Breast epithelium (tissue), 4 donors: ENCODE results near the gene DUSP8. TPM values are rescaled to one million over a fixed set of nuclear protein-coding genes. Genes with fewer than 3 reads are reported as not detected.
"Not testable (repeated sequence)": the region's sequence is repeated elsewhere in the genome, so short reads cannot be mapped to it uniquely, and the experiment has no call there.

ENCODE experiments used
- DNase-seq, 2 donors: peaks; one replicate each; pipeline ENCODE4 v3.0.0-alpha.2; 2019; ENCODE audit warnings: low spot score in 2 of 2
- H3K27ac ChIP-seq, 2 donors: fragments of 200-600 bp; sonication (generic) in 1 of 2; one replicate each; pipeline ENCODE4 v1.5.1; 2016 to 2019; ENCODE audit warnings: mild to moderate bottlenecking in 1 of 2
- H3K27me3 ChIP-seq, 2 donors: fragments of 200-600 bp; sonication (generic) in 1 of 2; one replicate each; pipeline versions ENCODE4 v1.5.1 to v1.6.0; 2017 to 2019; ENCODE audit warnings: control low read depth in 1 of 2, mild to moderate bottlenecking in 1 of 2
- H3K36me3 ChIP-seq: fragments of 200-600 bp; one replicate; pipeline ENCODE4 v1.5.1; 2019
- H3K4me1 ChIP-seq, 2 donors: fragments of 200-600 bp; sonication (generic); one replicate each; pipeline ENCODE4 v1.5.1; 2016 to 2019; ENCODE audit warnings: control low read depth in 1 of 2
- H3K4me3 ChIP-seq, 3 donors: fragments of 200-600 bp; sonication (generic); 1 replicate in 2 of 3; 2 replicates in 1 of 3; pipeline ENCODE4 v1.5.1; 2016 to 2019; ENCODE audit warnings: mild to moderate bottlenecking in 3 of 3, moderate library complexity in 2 of 3
- H3K9me3 ChIP-seq, 2 donors: fragments of 200-600 bp; sonication (generic) in 1 of 2; one replicate each; pipeline ENCODE4 v1.5.1; 2016 to 2019; ENCODE audit warnings: control low read depth in 1 of 2
- POLR2A ChIP-seq: fragments of 450-650 bp; IDR thresholded peaks from one replicate; pipeline ENCODE4 v1.6.1; 2016; ENCODE audit warnings: antibody characterized with exemption, mild to moderate bottlenecking, moderate library complexity
- POLR2AphosphoS5 ChIP-seq, 3 donors: sonication (generic); formaldehyde crosslinking; IDR thresholded peaks; one replicate each; pipeline ENCODE4 v1.6.1; 2017; ENCODE audit warnings: antibody characterized with exemption in 3 of 3
- intact Hi-C: fragments of 100-400 bp; cut with DNase I; formaldehyde crosslinking; loops from one replicate; pipeline ENCODE4 v1.15.1; 2023; ENCODE audit warnings: low total_unique reads
- total RNA-seq, 3 donors: library from RNA; depleted of rRNA; stranded (reverse); fragments of >200 nt; gene quantifications; one replicate each; pipeline ENCODE4 v1.1.0, GENCODE V29; 2016
- TF ChIP-seq, protein P1 (sequence below), 3 donors: fragments of 450-650 bp; IDR thresholded peaks; one replicate each; pipeline ENCODE4 v1.5.1; 2016 to 2017; ENCODE audit warnings: antibody characterized with exemption in 3 of 3, mild to moderate bottlenecking in 3 of 3, moderate library complexity in 3 of 3

DUSP8 gene
- total RNA-seq, 3 donors from 2014 or later, result 0.80 to 2.9 (median 1.6) TPM

DNA sequence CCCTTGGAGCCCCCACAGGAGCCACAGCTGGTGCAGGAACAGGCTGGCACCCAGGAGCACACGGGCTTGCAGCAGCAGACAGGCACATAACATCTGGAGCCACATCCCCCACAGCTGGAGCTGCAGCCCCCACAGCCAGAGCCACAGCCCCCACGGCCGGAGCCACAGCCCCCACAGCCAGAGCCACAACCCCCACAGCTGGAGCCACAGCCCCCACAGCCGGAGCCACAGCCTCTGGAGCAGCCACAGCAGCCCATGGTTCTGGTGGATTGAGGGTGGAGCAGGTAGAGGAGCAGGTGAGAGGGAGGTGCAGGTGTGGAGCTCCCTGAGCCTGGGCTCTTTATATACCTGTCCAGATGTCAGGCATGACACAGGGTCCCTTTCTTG lies 25.9 kb upstream of the DUSP8 start, which contains the start of gene KRTAP5-2:
Gene KRTAP5-2 (minus strand): TSS at position 301 of the 387 bp plus-strand sequence. CDS start 44 bp downstream, at position 257.
- intact Hi-C loops, result no loop called here
- Histone ChIP-seq H3K4me1 (no peaks in the 10 kb centered on the region), H3K4me3 (no peak within 1 kb of the TSS), H3K27me3 (no peaks in the 10 kb centered on the region), H3K27ac (no peak within 1 kb of the TSS), H3K9me3 (no peaks in the 10 kb centered on the region), H3K36me3 (no peaks in the 10 kb centered on the region)
- no peak for DNase-seq
- TF ChIP-seq, protein P1, sequence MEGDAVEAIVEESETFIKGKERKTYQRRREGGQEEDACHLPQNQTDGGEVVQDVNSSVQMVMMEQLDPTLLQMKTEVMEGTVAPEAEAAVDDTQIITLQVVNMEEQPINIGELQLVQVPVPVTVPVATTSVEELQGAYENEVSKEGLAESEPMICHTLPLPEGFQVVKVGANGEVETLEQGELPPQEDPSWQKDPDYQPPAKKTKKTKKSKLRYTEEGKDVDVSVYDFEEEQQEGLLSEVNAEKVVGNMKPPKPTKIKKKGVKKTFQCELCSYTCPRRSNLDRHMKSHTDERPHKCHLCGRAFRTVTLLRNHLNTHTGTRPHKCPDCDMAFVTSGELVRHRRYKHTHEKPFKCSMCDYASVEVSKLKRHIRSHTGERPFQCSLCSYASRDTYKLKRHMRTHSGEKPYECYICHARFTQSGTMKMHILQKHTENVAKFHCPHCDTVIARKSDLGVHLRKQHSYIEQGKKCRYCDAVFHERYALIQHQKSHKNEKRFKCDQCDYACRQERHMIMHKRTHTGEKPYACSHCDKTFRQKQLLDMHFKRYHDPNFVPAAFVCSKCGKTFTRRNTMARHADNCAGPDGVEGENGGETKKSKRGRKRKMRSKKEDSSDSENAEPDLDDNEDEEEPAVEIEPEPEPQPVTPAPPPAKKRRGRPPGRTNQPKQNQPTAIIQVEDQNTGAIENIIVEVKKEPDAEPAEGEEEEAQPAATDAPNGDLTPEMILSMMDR (IDR thresholded peaks at IDR 0.05), result no peak
- TF ChIP-seq POLR2A (no peak), POLR2AphosphoS5 (IDR thresholded peaks at IDR 0.05) (no peak)

DNA sequence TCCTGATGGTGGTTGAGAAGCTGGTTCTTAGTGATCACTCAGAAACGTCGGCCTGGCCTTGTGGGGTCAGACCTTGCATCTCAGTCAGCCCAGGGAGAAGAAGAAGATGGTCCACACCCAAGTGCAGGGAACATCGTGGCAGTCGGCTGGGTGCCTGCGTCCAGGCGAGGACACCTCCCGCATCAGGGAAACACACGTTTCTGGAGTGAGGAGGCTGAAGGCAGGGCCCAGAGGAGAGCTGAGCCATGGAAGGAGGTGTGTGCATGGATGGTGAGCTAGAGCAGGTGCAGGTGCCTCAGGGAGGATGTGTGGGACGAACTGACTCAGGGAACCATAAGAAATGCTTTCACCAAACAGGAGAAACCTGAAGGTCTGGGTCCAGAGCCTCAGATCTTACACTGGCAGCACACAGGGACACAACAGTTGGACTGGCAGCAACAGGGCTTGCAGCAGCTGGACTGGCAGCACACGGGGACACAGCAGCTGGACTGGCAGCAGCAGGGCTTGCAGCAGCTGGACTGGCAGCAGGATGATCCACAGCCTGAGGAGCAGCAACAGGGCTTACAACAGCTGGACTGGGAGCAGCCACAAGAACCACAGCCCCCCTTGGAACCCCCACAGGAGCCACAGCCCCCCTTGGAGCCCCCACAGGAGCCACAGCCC lies 25.4 kb upstream of the DUSP8 start:
- Histone ChIP-seq H3K9me3 (no peaks in the 10 kb centered on the region), H3K4me1 (no peaks in the 10 kb centered on the region), H3K27me3 (no peaks in the 10 kb centered on the region), H3K27ac (no peak overlapping the region), H3K4me3 (no peak overlapping the region), H3K36me3 (no peaks in the 10 kb centered on the region)
- DNase-seq, result no peak
- TF ChIP-seq, protein P1 (IDR thresholded peaks at IDR 0.05), result no peak
- TF ChIP-seq POLR2AphosphoS5 (IDR thresholded peaks at IDR 0.05) (no peak), POLR2A (no peak)
- intact Hi-C loops, result no loop called here

DNA sequence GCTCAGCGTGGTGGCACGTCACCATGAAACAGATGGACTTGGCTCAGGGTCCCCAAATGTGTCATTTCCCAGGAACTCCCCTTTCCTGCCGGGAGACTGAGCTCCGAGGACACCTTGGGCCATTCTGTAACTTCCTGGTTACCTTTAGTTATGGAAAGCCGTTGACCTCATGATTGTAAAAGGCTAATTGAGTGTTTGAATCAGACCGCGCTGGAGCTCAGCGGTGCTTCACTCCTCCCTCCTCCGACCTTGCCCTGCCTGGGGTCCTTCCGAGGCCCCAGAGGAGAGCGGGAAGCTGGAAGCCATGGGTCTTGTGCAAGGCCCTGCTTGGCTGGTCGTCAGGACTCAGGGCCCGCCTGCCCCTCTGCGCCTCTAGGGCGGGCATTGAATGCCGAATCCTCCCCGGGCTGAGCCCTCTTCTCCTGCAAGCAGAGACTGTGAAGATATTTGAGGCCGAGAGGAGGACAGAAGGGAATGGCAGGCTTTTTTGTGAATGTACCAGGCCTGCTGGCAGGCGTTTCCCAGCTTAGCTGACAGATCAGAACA lies 24.6 kb upstream of the DUSP8 start:
- DNase-seq, intact Hi-C loops: not testable (repeated sequence)

DNA sequence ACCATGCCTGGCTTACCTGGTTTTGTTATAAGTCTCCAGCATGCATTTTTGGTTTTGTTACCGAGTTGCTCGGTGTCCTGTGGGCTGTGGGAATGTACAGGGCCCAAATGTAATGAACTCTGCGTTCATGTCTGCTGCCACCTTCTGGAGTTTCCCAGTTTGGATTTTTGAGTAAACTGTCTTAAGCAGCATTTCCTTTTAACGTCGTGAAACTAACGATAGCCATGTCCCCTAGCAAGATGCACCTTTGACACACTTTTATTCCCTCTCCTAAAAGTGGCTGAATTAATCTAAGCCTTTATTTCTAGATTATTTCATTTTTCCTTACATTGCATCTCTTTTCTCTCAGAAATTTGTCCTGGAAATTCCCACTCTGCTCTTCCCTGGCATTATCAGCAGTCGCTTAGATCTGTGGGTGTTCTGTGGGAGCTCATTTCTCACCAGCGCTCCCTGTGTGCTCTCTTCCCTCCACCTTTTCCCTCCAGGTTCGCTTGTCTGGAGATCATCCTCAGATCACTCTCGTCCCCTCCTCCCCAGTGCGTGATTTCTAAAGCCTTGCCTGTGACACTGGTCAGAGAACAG lies 24.0 kb upstream of the DUSP8 start:
- H3K27me3 ChIP-seq, H3K27ac ChIP-seq, H3K4me1 ChIP-seq, H3K36me3 ChIP-seq, H3K4me3 ChIP-seq, intact Hi-C loops, H3K9me3 ChIP-seq, DNase-seq: not testable (repeated sequence)

More for the DNA sequence above, 24.6 kb upstream of the DUSP8 start:
- not testable (repeated sequence) for H3K9me3 ChIP-seq, H3K4me1 ChIP-seq, H3K36me3 ChIP-seq, H3K27me3 ChIP-seq, H3K4me3 ChIP-seq, H3K27ac ChIP-seq

DNA sequence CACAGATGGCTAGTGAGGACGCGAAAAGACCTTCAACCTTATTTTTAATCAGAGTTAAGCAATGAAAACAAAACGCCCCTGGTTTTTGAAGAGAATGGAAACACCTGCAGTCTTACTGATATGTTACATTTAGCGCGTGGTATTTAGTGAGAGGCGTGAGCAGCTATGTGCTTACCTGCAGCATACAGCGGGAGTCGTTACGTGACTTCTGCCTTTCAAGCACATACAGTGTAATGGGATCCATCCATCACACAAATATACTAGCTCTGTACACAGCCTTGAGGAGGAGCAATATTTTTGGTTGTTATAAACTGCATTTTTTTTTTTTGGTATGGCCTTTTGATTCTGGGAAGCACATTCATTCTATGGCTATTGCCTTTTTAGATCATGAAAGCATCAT lies 20.6 kb upstream of the DUSP8 start:
- TF ChIP-seq POLR2A, result no peak
- TF ChIP-seq, protein P1 (IDR thresholded peaks at IDR 0.05), result no peak
- no peak for TF ChIP-seq POLR2AphosphoS5 (IDR thresholded peaks at IDR 0.05)
- Histone ChIP-seq H3K9me3 (no peaks in the 10 kb centered on the region), H3K4me1 (no peaks in the 10 kb centered on the region), H3K27ac (no peak overlapping the region), H3K36me3 (no peaks in the 10 kb centered on the region), H3K4me3 (no peak overlapping the region), H3K27me3 (no peaks in the 10 kb centered on the region)
- DNase-seq, result no peak
- intact Hi-C loops, result loop anchor here (1.0 kb wide), 1 partner anchor 15 kb away; no protein-coding TSS in a partner anchor

DNA sequence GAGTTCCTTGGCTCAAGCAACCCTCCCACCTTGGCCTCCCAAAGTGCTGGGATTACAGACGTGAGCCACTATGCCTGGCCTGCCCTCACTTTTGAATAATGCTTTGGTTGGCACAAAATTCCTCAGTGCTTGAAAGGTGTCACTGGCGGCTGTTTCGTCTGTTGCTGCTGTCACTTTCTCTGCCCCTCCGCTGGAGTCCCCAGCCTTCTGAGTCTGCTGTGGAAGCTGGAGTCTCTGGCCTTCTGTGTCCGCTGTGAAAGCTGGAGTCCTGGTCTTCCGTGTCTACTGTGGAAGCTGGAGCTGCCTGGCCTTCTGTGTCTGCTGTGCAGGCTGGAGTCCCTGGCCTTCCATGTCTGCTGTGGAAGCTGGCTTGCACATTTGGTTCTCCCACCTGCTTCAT lies 17.9 kb upstream of the DUSP8 start:
- Histone ChIP-seq H3K4me1 (no peaks in the 10 kb centered on the region), H3K4me3 (no peak overlapping the region), H3K9me3 (no peaks in the 10 kb centered on the region), H3K36me3 (no peaks in the 10 kb centered on the region), H3K27me3 (no peaks in the 10 kb centered on the region), H3K27ac (no peak overlapping the region)
- intact Hi-C loops, result no loop called here
- no peak for DNase-seq
- TF ChIP-seq POLR2A (no peak), POLR2AphosphoS5 (IDR thresholded peaks at IDR 0.05) (no peak)
- TF ChIP-seq, protein P1 (IDR thresholded peaks at IDR 0.05), result no peak

DNA sequence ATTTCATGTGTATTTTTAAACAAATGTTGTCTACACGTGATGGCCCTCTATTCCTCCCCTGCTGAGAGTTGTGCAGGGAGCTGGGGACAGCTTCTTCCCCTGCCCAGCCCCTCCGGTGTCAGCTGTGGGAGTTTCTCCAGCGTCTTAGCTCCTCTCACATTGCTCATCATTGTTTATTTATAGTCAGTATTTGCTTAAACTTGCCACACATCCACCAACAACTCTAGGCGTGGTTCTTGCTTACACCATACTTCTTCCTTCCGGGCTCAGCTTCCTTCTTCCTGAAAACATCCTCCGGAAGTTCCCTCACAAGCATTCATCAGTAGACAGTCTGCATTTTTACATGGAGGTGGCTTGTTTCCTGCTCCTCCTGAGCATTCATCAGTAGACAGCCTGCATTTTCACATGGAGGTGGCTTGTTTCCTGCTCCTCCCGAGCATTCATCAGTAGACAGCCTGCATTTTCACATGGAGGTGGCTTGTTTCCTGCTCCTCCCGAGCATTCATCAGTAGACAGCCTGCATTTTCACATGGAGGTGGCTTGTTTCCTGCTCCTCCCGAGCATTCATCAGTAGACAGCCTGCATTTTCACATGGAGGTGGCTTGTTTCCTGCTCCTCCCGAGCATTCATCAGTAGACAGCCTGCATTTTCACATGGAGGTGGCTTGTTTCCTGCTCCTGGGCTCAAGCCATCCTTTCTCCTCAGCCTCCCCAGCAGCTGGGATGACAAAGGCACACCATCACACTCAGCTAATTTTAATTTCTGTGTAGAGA lies 17.3 kb upstream of the DUSP8 start:
- H3K4me3 ChIP-seq, H3K27ac ChIP-seq, intact Hi-C loops, H3K36me3 ChIP-seq, H3K4me1 ChIP-seq, DNase-seq, H3K27me3 ChIP-seq, H3K9me3 ChIP-seq: not testable (repeated sequence)
